Keratinocyte (primary cell): Measurements from ENCODE around the gene HTRA3.

ENCODE experiments used
- EZH2 ChIP-seq: IDR thresholded peaks from one replicate; pipeline ENCODE4 v1.6.1; 2012; ENCODE audit warnings: inconsistent platforms, mild to moderate bottlenecking, low read length, moderate library complexity
- TF ChIP-seq, protein P1 (sequence below), 3 experiments: IDR thresholded peaks in 1 of 3; conservative IDR thresholded peaks in 1 of 3; optimal IDR thresholded peaks in 1 of 3; 2 replicates in 2 of 3; 3 replicates in 1 of 3; pipeline versions ENCODE3 to v1.5.1; 2011; ENCODE audit warnings: low read length in 3 of 3, mild to moderate bottlenecking in 3 of 3, moderate library complexity in 2 of 3, control low read depth in 1 of 3, inconsistent platforms in 1 of 3; ENCODE audit not compliant: insufficient read depth in 2 of 3; ENCODE audit errors: extremely low read depth in 1 of 3

DNA sequence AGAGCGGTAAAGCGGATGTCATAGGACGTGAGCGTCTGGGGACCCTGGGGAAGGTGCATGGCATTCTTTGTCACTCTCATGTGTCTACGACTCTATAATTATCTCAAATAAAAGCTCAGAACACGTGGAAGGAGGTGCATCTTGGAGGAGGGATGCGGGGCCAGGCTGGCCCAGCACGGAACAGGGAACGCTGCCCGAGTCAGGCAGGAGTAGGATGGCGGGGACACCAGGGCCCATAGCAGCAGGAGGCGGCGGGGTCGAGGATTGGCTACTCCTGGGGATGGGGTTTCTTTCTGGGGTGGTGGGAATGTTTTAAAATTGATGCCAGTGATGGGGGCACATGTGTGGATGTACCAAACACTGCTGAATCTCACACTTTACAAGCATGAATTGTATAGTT is 5.4 kb upstream of the HTRA3 start:
- TF ChIP-seq, protein P1, sequence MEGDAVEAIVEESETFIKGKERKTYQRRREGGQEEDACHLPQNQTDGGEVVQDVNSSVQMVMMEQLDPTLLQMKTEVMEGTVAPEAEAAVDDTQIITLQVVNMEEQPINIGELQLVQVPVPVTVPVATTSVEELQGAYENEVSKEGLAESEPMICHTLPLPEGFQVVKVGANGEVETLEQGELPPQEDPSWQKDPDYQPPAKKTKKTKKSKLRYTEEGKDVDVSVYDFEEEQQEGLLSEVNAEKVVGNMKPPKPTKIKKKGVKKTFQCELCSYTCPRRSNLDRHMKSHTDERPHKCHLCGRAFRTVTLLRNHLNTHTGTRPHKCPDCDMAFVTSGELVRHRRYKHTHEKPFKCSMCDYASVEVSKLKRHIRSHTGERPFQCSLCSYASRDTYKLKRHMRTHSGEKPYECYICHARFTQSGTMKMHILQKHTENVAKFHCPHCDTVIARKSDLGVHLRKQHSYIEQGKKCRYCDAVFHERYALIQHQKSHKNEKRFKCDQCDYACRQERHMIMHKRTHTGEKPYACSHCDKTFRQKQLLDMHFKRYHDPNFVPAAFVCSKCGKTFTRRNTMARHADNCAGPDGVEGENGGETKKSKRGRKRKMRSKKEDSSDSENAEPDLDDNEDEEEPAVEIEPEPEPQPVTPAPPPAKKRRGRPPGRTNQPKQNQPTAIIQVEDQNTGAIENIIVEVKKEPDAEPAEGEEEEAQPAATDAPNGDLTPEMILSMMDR (optimal IDR thresholded peaks at IDR 0.05 in 1 of 3, IDR thresholded peaks at IDR 0.05 in 1 of 3, conservative IDR thresholded peaks at IDR 0.05 in 1 of 3; ENCODE audit: extremely low read depth in 1 of 3, insufficient read depth in 2 of 3, low read length in 3 of 3): no peak
- no peak for TF ChIP-seq EZH2
